PC-3 (cell line): ENCODE data around the gene REEP3. TPM values are rescaled to one million over a fixed set of nuclear protein-coding genes. Genes with fewer than 3 reads are reported as not detected.

Experiments used
- ATAC-seq: fragments of 200-7000 bp; cut with Tn5 transposase; 2 replicates; pipeline ENCODE4 v1.9.1; 2020; ENCODE audit warnings: mild to moderate bottlenecking, moderate library complexity
- BruUV-seq: library from RNA; stranded (reverse); fragments of 400-500 nt; replicated peaks from 2 replicates; lab custom pipeline; 2021; lab: Mats Ljungman, UMichigan
- CTCF ChIA-PET: fragments of 300-600 bp; sonication (Branson Sonifier 250); formaldehyde crosslinking; loops from one replicate; lab custom pipeline; 2022; ENCODE audit warnings: antibody characterized with exemption; lab: Charles Lee
- POLR2A ChIA-PET: fragments of 300-600 bp; sonication (Branson Sonifier 250); formaldehyde crosslinking; loops from one replicate; lab custom pipeline; 2022; ENCODE audit warnings: antibody characterized with exemption; ENCODE audit not compliant: unreplicated experiment; lab: Charles Lee
- DNase-seq: peaks from one replicate; pipeline ENCODE4 v3.0.0-alpha.2; 2015
- H2AFZ ChIP-seq: fragments of 300-600 bp; sonication (generic); 2 replicates; pipeline ENCODE4 v1.6.0; 2016; ENCODE audit warnings: antibody characterized with exemption, low read length
- H3F3A ChIP-seq: fragments of 300-600 bp; sonication (generic); one replicate; pipeline ENCODE4 v1.6.0; 2017; ENCODE audit warnings: antibody characterized with exemption, low read length, control low read depth, mild to moderate bottlenecking; ENCODE audit not compliant: unreplicated experiment
- H3K27ac ChIP-seq: fragments of 300-600 bp; sonication (generic); 2 replicates; pipeline ENCODE4 v1.5.1; 2016; ENCODE audit warnings: mild to moderate bottlenecking, low read length
- H3K27me3 ChIP-seq: fragments of 300-600 bp; sonication (generic); 2 replicates; pipeline ENCODE4 v1.6.1; 2016; ENCODE audit warnings: low read length, mixed read lengths
- H3K36me3 ChIP-seq: fragments of 300-600 bp; sonication (generic); 2 replicates; pipeline ENCODE4 v1.6.1; 2016; ENCODE audit warnings: low read depth, mixed run types, low read length, mixed read lengths
- H3K4me1 ChIP-seq: fragments of 300-600 bp; sonication (generic); 2 replicates; pipeline ENCODE4 v1.5.1; 2016; ENCODE audit warnings: low read length; ENCODE audit not compliant: insufficient read depth
- H3K4me2 ChIP-seq: fragments of 300-600 bp; sonication (generic); 2 replicates; pipeline ENCODE4 v1.6.0; 2016; ENCODE audit warnings: low read length
- H3K4me3 ChIP-seq: fragments of 300-600 bp; sonication (generic); 2 replicates; pipeline ENCODE4 v1.5.1; 2016; ENCODE audit warnings: mild to moderate bottlenecking, low read length, mixed read lengths
- H3K79me2 ChIP-seq: fragments of 300-600 bp; sonication (generic); 2 replicates; pipeline ENCODE4 v1.6.1; 2017; ENCODE audit warnings: low read length, mixed read lengths
- H3K9ac ChIP-seq: fragments of 300-600 bp; sonication (generic); 2 replicates; pipeline ENCODE4 v1.6.0; 2016; ENCODE audit warnings: mild to moderate bottlenecking, low read length
- H3K9me2 ChIP-seq: fragments of 300-600 bp; sonication (generic); replicated peaks from 2 replicates; pipeline ENCODE4 v1.6.1; 2016; ENCODE audit warnings: mixed run types, low read length, mixed read lengths
- H3K9me3 ChIP-seq: fragments of 300-600 bp; sonication (generic); 2 replicates; pipeline ENCODE4 v1.6.1; 2016; ENCODE audit warnings: low read length, mixed read lengths
- H4K20me1 ChIP-seq: fragments of 300-600 bp; sonication (generic); 2 replicates; pipeline ENCODE4 v1.6.1; 2016; ENCODE audit warnings: low read length, mixed read lengths
- EZH2 ChIP-seq: fragments of 300-600 bp; sonication (generic); IDR thresholded peaks from one replicate; pipeline ENCODE4 v1.6.1; 2017; ENCODE audit warnings: antibody characterized with exemption, mild to moderate bottlenecking, low read length; ENCODE audit not compliant: unreplicated experiment
- EZH2phosphoT487 ChIP-seq: fragments of 300-600 bp; sonication (generic); IDR thresholded peaks from 2 replicates; pipeline ENCODE4 v1.6.1; 2018; ENCODE audit warnings: mild to moderate bottlenecking, antibody characterized with exemption, low read length, borderline replicate concordance
- intact Hi-C: fragments of 100-400 bp; cut with micrococcal nuclease; formaldehyde crosslinking; loops from 2 replicates; pipeline ENCODE4 v1.9.0; 2023
- total RNA-seq: library from RNA; depleted of rRNA; stranded (reverse); fragments of >200 nt; gene quantifications from 2 replicates; pipeline ENCODE4 v1.2.3, GENCODE V29; 2014
- TF ChIP-seq, protein P1 (sequence below): fragments of 300-600 bp; sonication (generic); conservative IDR thresholded peaks from 2 replicates; pipeline ENCODE4 v1.5.1; 2017; ENCODE audit warnings: antibody characterized with exemption, low read depth, mild to moderate bottlenecking, low read length

REEP3 gene
- total RNA-seq, 1 experiment from 2014 or later, result 75.2 TPM

DNA sequence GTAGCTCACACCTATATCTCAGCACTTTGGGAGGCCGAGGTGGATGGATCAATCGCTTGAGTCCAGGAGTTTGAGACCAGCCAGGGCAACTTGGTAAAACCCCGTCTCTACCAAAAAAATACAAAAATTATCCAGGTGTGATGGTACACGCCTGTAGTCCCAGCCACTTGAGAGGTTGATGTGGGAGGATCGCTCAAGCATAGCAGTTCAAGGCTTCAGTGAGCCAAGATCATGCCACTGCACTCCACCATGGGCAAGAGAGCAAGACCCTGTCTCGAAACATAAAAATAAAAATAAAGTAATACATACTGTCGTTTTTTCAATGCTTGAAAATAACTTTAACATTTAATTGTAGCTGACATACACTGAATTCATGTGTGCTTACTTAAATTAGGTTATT lies 57.3 kb downstream of the REEP3 start:
- H4K20me1 ChIP-seq, result no peaks in the 10 kb centered on the region
- no TSS peak for BruUV-seq
- ChIA-PET CTCF (no interaction called here), POLR2A (interaction anchor here (0.8 kb wide), 1 partner anchor 25 kb away, joined by 3 read pairs; no protein-coding TSS in a partner anchor)
- TF ChIP-seq EZH2phosphoT487 (no peak), EZH2 (no peak)
- TF ChIP-seq, protein P1, sequence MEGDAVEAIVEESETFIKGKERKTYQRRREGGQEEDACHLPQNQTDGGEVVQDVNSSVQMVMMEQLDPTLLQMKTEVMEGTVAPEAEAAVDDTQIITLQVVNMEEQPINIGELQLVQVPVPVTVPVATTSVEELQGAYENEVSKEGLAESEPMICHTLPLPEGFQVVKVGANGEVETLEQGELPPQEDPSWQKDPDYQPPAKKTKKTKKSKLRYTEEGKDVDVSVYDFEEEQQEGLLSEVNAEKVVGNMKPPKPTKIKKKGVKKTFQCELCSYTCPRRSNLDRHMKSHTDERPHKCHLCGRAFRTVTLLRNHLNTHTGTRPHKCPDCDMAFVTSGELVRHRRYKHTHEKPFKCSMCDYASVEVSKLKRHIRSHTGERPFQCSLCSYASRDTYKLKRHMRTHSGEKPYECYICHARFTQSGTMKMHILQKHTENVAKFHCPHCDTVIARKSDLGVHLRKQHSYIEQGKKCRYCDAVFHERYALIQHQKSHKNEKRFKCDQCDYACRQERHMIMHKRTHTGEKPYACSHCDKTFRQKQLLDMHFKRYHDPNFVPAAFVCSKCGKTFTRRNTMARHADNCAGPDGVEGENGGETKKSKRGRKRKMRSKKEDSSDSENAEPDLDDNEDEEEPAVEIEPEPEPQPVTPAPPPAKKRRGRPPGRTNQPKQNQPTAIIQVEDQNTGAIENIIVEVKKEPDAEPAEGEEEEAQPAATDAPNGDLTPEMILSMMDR, result no peak
- no peak overlapping the region for H3K9ac ChIP-seq
- peaks cover 15% of the 10 kb centered on the region for H3K36me3 ChIP-seq
- H3K9me3 ChIP-seq, result no peaks in the 10 kb centered on the region
- ATAC-seq, result no peak
- H2AFZ ChIP-seq, result no peak overlapping the region
- no peak for DNase-seq
- H3K4me2 ChIP-seq, result no peak overlapping the region
- H3K27ac ChIP-seq, result no peak overlapping the region
- no peak overlapping the region for H3K4me3 ChIP-seq
- no peaks in the 10 kb centered on the region for H3K4me1 ChIP-seq
- no peaks in the 10 kb centered on the region for H3K9me2 ChIP-seq
- H3F3A ChIP-seq, result no peaks in the 10 kb centered on the region
- no peaks in the 10 kb centered on the region for H3K27me3 ChIP-seq
- intact Hi-C loops, result no loop called here
- 0 out of 2 replicates have a peak, but pooled peaks cover 3% of the 10 kb centered on the region for H3K79me2 ChIP-seq

DNA sequence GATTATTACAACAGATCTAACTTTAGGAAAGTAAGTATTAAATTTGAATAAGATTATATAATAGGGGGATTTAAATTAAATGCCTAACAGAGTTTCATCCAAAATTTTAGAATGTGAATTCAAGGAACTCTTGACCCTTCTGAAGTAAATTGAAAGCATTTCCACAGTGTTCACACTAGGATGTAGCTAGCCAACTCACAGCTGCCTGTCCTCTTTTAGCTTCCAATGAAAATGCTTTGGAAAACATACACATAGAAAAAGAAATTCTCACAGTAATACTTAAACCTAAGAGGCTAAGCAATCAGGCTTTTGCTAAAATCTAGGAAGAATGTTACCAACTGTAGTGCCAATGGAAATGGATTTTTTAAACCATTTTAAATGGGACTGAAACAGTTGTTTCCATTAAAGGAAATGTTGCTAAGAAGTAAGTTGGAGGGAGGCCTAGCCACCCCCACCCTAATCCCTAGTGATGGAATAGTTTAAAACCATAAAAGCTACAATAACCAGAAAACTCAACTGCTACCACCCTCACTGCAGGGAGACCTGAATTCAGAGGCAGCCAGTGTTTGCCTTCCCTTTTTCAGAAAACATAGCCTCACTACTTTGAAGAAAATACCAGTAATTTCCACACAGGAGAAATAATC lies 58.3 kb downstream of the REEP3 start:
- Histone ChIP-seq H3F3A (no peaks in the 10 kb centered on the region), H3K36me3 (peaks cover 15% of the 10 kb centered on the region), H3K27ac (no peak overlapping the region), H3K79me2 (peaks cover 5% of the 10 kb centered on the region; the same call in 1 of the 2 replicates), H3K27me3 (no peaks in the 10 kb centered on the region), H3K9me3 (no peaks in the 10 kb centered on the region), H3K4me2 (no peak overlapping the region), H4K20me1 (no peaks in the 10 kb centered on the region), H3K9ac (no peak overlapping the region), H3K9me2 (no peaks in the 10 kb centered on the region), H3K4me1 (no peaks in the 10 kb centered on the region), H2AFZ (no peak overlapping the region), H3K4me3 (no peak overlapping the region)
- POLR2A ChIA-PET, result no interaction called here
- TF ChIP-seq, protein P1, result no peak
- TF ChIP-seq EZH2phosphoT487, result no peak
- no peak for TF ChIP-seq EZH2
- CTCF ChIA-PET, result no interaction called here
- no TSS peak for BruUV-seq
- intact Hi-C loops, result no loop called here
- DNase-seq (no peak), ATAC-seq (no peak)

DNA sequence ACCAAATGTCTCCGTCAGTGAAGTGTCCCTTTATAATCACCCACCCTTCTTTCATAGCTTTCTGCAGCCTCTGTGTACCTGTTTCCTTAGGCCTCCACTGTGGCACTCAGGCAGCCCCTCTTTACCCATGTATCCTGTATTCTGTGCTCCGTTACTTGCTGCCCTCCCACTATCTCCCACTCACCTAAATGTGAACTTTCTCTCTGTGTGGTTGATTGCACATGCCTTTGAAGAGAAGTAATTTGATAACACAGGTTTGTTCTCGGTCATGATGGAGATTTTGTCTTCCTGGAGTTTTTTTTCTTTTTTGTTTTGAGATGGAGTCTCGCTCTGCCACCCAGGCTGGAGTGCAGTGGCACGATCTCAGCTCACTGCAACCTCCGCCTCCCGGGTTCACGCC lies 61.5 kb downstream of the REEP3 start:
- Histone ChIP-seq H3K79me2 (peaks cover 25% of the 10 kb centered on the region; the same call in 1 of the 2 replicates), H3K4me1 (peaks cover 5% of the 10 kb centered on the region; the same call in 1 of the 2 replicates), H3K27ac (no peak overlapping the region), H3K9me3 (no peaks in the 10 kb centered on the region), H3K27me3 (no peaks in the 10 kb centered on the region), H3K4me2 (no peak overlapping the region), H3K9me2 (no peaks in the 10 kb centered on the region), H3K36me3 (no peaks in the 10 kb centered on the region), H3K9ac (no peak overlapping the region), H4K20me1 (0 out of 2 replicates have a peak, but pooled peaks cover 3% of the 10 kb centered on the region), H3F3A (no peaks in the 10 kb centered on the region), H3K4me3 (no peak overlapping the region), H2AFZ (no peak overlapping the region)
- ChIA-PET CTCF (no interaction called here), POLR2A (no interaction called here)
- ATAC-seq, result no peak
- intact Hi-C loops, result no loop called here
- no peak for DNase-seq
- TF ChIP-seq EZH2phosphoT487, result no peak
- no peak for TF ChIP-seq EZH2
- no TSS peak for BruUV-seq
